Upper lobe of left lung (tissue), 4 donors: ENCODE data around the gene PCYT1A.

Experiments used
- CTCF ChIP-seq, 6 experiments: fragments of 450-650 bp in 4 of 6; fragments of 200-600 bp in 2 of 6; sonication (generic) in 2 of 6; IDR thresholded peaks; one replicate each; pipeline ENCODE4 v1.5.1; 2016 to 2019; ENCODE audit warnings: antibody characterized with exemption in 6 of 6
- POLR2A ChIP-seq, 4 donors: fragments of 450-650 bp; IDR thresholded peaks; one replicate each; pipeline ENCODE4 v1.5.1; 2016 to 2017; ENCODE audit warnings: antibody characterized with exemption in 4 of 4, mild to moderate bottlenecking in 2 of 4

- TF ChIP-seq POLR2A (IDR thresholded peaks at IDR 0.05) (no peak), CTCF (IDR thresholded peaks at IDR 0.05) (no peak)
Observed at GRCh38 chr3:196207833-196208607, 79.5 kb downstream of the PCYT1A start.
